CD4-positive, alpha-beta T cell (primary cell): Measurements from ENCODE around the gene FOXJ3. TPM values are rescaled to one million over a fixed set of nuclear protein-coding genes. Genes with fewer than 3 reads are reported as not detected.

Experiments used
- ATAC-seq: fragments of 200-7000 bp; cut with Tn5 transposase; one replicate; pipeline ENCODE4 v1.10.0; 2022; ENCODE audit warnings: mild to moderate bottlenecking; ENCODE audit not compliant: poor library complexity
- CTCF ChIA-PET: fragments of 350-600 bp; sonication (Branson Sonifier 250); formaldehyde crosslinking; loops from one replicate; lab custom pipeline; 2021; ENCODE audit warnings: antibody characterized with exemption, inconsistent platforms; lab: Charles Lee
- POLR2A ChIA-PET: fragments of 350-600 bp; sonication (Branson Sonifier 250); formaldehyde crosslinking; loops from one replicate; lab custom pipeline; 2021; ENCODE audit warnings: antibody characterized with exemption, inconsistent platforms; lab: Charles Lee
- DNase-seq, 14 experiments: peaks; one replicate each; pipeline ENCODE4 v3.0.0-alpha.2; 2013 to 2020; ENCODE audit warnings: mixed read lengths in 2 of 14
- H3K27ac ChIP-seq, 2 donors: one replicate each; pipeline versions ENCODE4 v1.5.1 to v1.7.0; 2013; ENCODE audit warnings: low read length in 2 of 2, low read depth in 1 of 2, mild to moderate bottlenecking in 1 of 2
- H3K27me3 ChIP-seq, 2 experiments: 1 replicate in 1 of 2; 2 replicates in 1 of 2; pipeline versions ENCODE4 v1.6.1 to v1.7.0; 2013; ENCODE audit warnings: low read length in 2 of 2, control low read depth in 1 of 2, mild to moderate bottlenecking in 1 of 2, moderate library complexity in 1 of 2; ENCODE audit not compliant: insufficient read depth in 2 of 2, control insufficient read depth in 1 of 2
- H3K36me3 ChIP-seq: one replicate; pipeline ENCODE4 v1.6.1; 2013; ENCODE audit warnings: low read length, control low read depth; ENCODE audit not compliant: insufficient read depth
- H3K4me1 ChIP-seq: one replicate; pipeline ENCODE4 v1.6.1; 2013; ENCODE audit warnings: low read length, control low read depth; ENCODE audit not compliant: insufficient read depth
- H3K4me3 ChIP-seq: one replicate; pipeline ENCODE4 v1.5.1; 2013; ENCODE audit warnings: mild to moderate bottlenecking, low read length, moderate library complexity
- H3K9me3 ChIP-seq, 2 experiments: 1 replicate in 1 of 2; 2 replicates in 1 of 2; pipeline versions ENCODE4 v1.6.1 to v1.7.0; 2013; ENCODE audit warnings: low read length in 2 of 2, mild to moderate bottlenecking in 2 of 2, control low read depth in 1 of 2, moderate library complexity in 1 of 2; ENCODE audit not compliant: control insufficient read depth in 1 of 2, insufficient read depth in 1 of 2
- H3K27ac Mint-ChIP-seq: one replicate; pipeline ENCODE4 v1.8.0; 2020; ENCODE audit warnings: mixed read lengths
- H3K27me3 Mint-ChIP-seq: one replicate; pipeline ENCODE4 v1.8.0; 2021; ENCODE audit warnings: mixed read lengths
- H3K36me3 Mint-ChIP-seq: one replicate; pipeline ENCODE4 v1.8.0; 2021; ENCODE audit warnings: low read depth, mixed read lengths
- H3K4me1 Mint-ChIP-seq: one replicate; pipeline ENCODE4 v1.8.0; 2021; ENCODE audit warnings: low read depth, mixed read lengths
- H3K4me3 Mint-ChIP-seq: one replicate; pipeline ENCODE4 v1.8.0; 2020; ENCODE audit warnings: mild to moderate bottlenecking, mixed read lengths
- H3K9me3 Mint-ChIP-seq: one replicate; pipeline ENCODE4 v1.8.0; 2020; ENCODE audit warnings: mixed read lengths
- intact Hi-C, 2 experiments: fragments of 100-400 bp; cut with DNase I in 1 of 2; cut with micrococcal nuclease in 1 of 2; formaldehyde crosslinking; loops; one replicate each; pipeline versions ENCODE4 v1.15.1 to v1.9.0; 2023 to 2025; cut with DNase I, micrococcal nuclease
- total RNA-seq, 174 experiments: library from RNA in 2 of 174; stranded (reverse) in 2 of 174; gene quantifications; one replicate each; pipeline ENCODE4 v1.2.3 and lab custom pipeline; 2021 to 2026
- TF ChIP-seq, protein P1 (sequence below): fragments of 200-600 bp; IDR thresholded peaks from one replicate; pipeline ENCODE4 v1.8.0; 2022; ENCODE audit warnings: antibody characterized with exemption, mild to moderate bottlenecking

The FOXJ3 gene
- total RNA-seq, 2 experiments from 2014 or later = 73.1 to 74.9 TPM

GRCh38 chr1:42195841-42196240, 139.2 kb downstream of the FOXJ3 start:
- H3K36me3 Mint-ChIP-seq = peaks cover 83% of the 10 kb centered on the region
- TF ChIP-seq, protein P1, sequence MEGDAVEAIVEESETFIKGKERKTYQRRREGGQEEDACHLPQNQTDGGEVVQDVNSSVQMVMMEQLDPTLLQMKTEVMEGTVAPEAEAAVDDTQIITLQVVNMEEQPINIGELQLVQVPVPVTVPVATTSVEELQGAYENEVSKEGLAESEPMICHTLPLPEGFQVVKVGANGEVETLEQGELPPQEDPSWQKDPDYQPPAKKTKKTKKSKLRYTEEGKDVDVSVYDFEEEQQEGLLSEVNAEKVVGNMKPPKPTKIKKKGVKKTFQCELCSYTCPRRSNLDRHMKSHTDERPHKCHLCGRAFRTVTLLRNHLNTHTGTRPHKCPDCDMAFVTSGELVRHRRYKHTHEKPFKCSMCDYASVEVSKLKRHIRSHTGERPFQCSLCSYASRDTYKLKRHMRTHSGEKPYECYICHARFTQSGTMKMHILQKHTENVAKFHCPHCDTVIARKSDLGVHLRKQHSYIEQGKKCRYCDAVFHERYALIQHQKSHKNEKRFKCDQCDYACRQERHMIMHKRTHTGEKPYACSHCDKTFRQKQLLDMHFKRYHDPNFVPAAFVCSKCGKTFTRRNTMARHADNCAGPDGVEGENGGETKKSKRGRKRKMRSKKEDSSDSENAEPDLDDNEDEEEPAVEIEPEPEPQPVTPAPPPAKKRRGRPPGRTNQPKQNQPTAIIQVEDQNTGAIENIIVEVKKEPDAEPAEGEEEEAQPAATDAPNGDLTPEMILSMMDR = no peak
- Histone ChIP-seq H3K27me3 (no peaks in the 10 kb centered on the region), H3K27ac (no peak overlapping the region), H3K9me3 (no peaks in the 10 kb centered on the region), H3K4me3 (no peak overlapping the region), H3K36me3 (peaks cover 54% of the 10 kb centered on the region), H3K4me1 (no peaks in the 10 kb centered on the region)
- POLR2A ChIA-PET = no interaction called here
- H3K9me3 Mint-ChIP-seq = no peaks in the 10 kb centered on the region
- no peaks in the 10 kb centered on the region for H3K4me1 Mint-ChIP-seq
- CTCF ChIA-PET = interaction anchor here (1.1 kb wide), 1 partner anchor 30 kb away, joined by 3 read pairs; no protein-coding TSS in a partner anchor
- H3K27ac Mint-ChIP-seq = no peak overlapping the region
- no peak for ATAC-seq
- DNase-seq = no peak
- no peak overlapping the region for H3K4me3 Mint-ChIP-seq
- intact Hi-C loops = no loop called here
- H3K27me3 Mint-ChIP-seq = no peaks in the 10 kb centered on the region

GRCh38 chr1:42192106-42192505, 142.9 kb downstream of the FOXJ3 start:
- H3K4me3 Mint-ChIP-seq = no peak overlapping the region
- no peak overlapping the region for H3K4me3 ChIP-seq
- no peaks in the 10 kb centered on the region for H3K9me3 ChIP-seq
- no peak overlapping the region for H3K27ac ChIP-seq
- no peaks in the 10 kb centered on the region for H3K4me1 Mint-ChIP-seq
- TF ChIP-seq, protein P1 = no peak
- no peaks in the 10 kb centered on the region for H3K4me1 ChIP-seq
- ATAC-seq (no peak), DNase-seq (no peak)
- H3K36me3 Mint-ChIP-seq = peaks cover 87% of the 10 kb centered on the region
- CTCF ChIA-PET = interaction anchor here (2.6 kb wide), 1 partner anchor 19 kb away, joined by 6 read pairs; no protein-coding TSS in a partner anchor
- H3K36me3 ChIP-seq = peaks cover 67% of the 10 kb centered on the region
- POLR2A ChIA-PET = no interaction called here
- H3K27ac Mint-ChIP-seq = peak overlapping the region; percentile 2
- intact Hi-C loops = no loop called here
- no peaks in the 10 kb centered on the region for H3K27me3 Mint-ChIP-seq
- H3K27me3 ChIP-seq = no peaks in the 10 kb centered on the region
- no peaks in the 10 kb centered on the region for H3K9me3 Mint-ChIP-seq

- Histone ChIP-seq H3K4me3 (no peak overlapping the region), H3K9me3 (no peaks in the 10 kb centered on the region), H3K4me1 (no peaks in the 10 kb centered on the region), H3K27ac (no peak overlapping the region), H3K36me3 (peaks cover 64% of the 10 kb centered on the region), H3K27me3 (no peaks in the 10 kb centered on the region)
- DNase-seq = no peak
- Mint-ChIP-seq H3K36me3 (peaks cover 87% of the 10 kb centered on the region), H3K9me3 (no peaks in the 10 kb centered on the region), H3K4me3 (no peak overlapping the region), H3K27ac (peak overlapping the region; percentile 34), H3K27me3 (no peaks in the 10 kb centered on the region), H3K4me1 (no peaks in the 10 kb centered on the region)
- ChIA-PET CTCF (interaction anchor here (2.6 kb wide), 1 partner anchor 18 kb away, joined by 6 read pairs; no protein-coding TSS in a partner anchor), POLR2A (no interaction called here)
- no peak for ATAC-seq
- intact Hi-C loops = no loop called here
- TF ChIP-seq, protein P1 = no peak
These were observed 143.7 kb downstream of the FOXJ3 start for GRCh38 chr1:42191319-42191718.
